Measurements from ENCODE around the gene DUSP7.

The DUSP7 gene

GRCh38 chr3:52067046-52067445, 10.7 kb upstream of the DUSP7 start:
- H3F3A ChIP-seq (ENCODE audit: insufficient read depth), result no peaks in the 10 kb centered on the region
- no peaks in the 10 kb centered on the region for H3K9me2 ChIP-seq (replicated peaks; ENCODE audit: insufficient read depth, low read length)
- no peaks in the 10 kb centered on the region for H3K27me3 ChIP-seq (ENCODE audit: low read length)
- H4K20me1 ChIP-seq (ENCODE audit: low read depth, low read length), result no peaks in the 10 kb centered on the region
- no peak overlapping the region for H3K27ac ChIP-seq (ENCODE audit: low read depth, low read length)
- H3K4me2 ChIP-seq (ENCODE audit: low read depth, low read length, poor library complexity, severe bottlenecking), result no peak overlapping the region
- H3K79me2 ChIP-seq (ENCODE audit: insufficient read depth, low read length), result no peaks in the 10 kb centered on the region
- H3K9ac ChIP-seq (ENCODE audit: low read length), result no peak overlapping the region
- no peaks in the 10 kb centered on the region for H3K9me3 ChIP-seq (ENCODE audit: insufficient read depth, low read length)
- H3K36me3 ChIP-seq (ENCODE audit: low read length), result no peaks in the 10 kb centered on the region
- no peak overlapping the region for H3K4me3 ChIP-seq (ENCODE audit: insufficient read depth, low read length, poor library complexity, severe bottlenecking)
- H2AFZ ChIP-seq (ENCODE audit: low read depth, low read length, severe bottlenecking), result no peak overlapping the region
- TF ChIP-seq, protein P1, sequence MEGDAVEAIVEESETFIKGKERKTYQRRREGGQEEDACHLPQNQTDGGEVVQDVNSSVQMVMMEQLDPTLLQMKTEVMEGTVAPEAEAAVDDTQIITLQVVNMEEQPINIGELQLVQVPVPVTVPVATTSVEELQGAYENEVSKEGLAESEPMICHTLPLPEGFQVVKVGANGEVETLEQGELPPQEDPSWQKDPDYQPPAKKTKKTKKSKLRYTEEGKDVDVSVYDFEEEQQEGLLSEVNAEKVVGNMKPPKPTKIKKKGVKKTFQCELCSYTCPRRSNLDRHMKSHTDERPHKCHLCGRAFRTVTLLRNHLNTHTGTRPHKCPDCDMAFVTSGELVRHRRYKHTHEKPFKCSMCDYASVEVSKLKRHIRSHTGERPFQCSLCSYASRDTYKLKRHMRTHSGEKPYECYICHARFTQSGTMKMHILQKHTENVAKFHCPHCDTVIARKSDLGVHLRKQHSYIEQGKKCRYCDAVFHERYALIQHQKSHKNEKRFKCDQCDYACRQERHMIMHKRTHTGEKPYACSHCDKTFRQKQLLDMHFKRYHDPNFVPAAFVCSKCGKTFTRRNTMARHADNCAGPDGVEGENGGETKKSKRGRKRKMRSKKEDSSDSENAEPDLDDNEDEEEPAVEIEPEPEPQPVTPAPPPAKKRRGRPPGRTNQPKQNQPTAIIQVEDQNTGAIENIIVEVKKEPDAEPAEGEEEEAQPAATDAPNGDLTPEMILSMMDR (IDR thresholded peaks at IDR 0.05; ENCODE audit: insufficient read depth, low read length, poor library complexity, severe bottlenecking), result no peak
- no peak for TF ChIP-seq EZH2phosphoT487 (conservative IDR thresholded peaks at IDR 0.05; ENCODE audit: low read length)

DNA sequence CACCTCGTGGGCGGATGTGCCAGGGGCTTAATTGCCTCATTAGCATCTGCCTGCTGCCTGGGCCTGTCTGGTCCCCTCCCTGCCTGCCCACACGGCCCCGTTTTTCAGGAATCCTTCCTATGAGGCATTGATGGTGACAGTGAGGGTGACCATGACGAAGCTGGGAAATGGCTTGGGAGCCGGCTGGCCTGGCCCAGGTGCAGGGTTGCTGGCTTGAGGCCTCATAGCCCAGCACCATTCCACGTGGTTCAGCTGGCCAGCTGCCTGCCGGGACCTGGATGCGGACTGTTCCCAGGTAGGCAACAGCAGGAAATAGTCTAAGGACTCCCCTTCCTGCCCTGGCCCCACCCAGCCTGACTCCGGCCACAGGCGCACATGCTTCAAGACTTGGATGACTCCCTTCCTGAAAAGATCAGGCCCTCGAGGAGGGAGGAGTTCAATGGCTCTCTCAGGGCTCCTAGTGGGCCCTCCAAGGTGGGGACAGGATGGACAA, 8.9 kb upstream of the DUSP7 start:
- Histone ChIP-seq H3K4me2 (ENCODE audit: low read depth, low read length, poor library complexity, severe bottlenecking) (no peak overlapping the region), H3K36me3 (ENCODE audit: low read length) (no peaks in the 10 kb centered on the region), H2AFZ (ENCODE audit: low read depth, low read length, severe bottlenecking) (no peak overlapping the region), H3K9ac (ENCODE audit: low read length) (no peak overlapping the region), H3K27me3 (ENCODE audit: low read length) (no peaks in the 10 kb centered on the region), H3K27ac (ENCODE audit: low read depth, low read length) (no peak overlapping the region), H3K79me2 (ENCODE audit: insufficient read depth, low read length) (no peaks in the 10 kb centered on the region), H3K4me3 (ENCODE audit: insufficient read depth, low read length, poor library complexity, severe bottlenecking) (no peak overlapping the region), H4K20me1 (ENCODE audit: low read depth, low read length) (no peaks in the 10 kb centered on the region), H3K9me3 (ENCODE audit: insufficient read depth, low read length) (no peaks in the 10 kb centered on the region), H3F3A (ENCODE audit: insufficient read depth) (no peaks in the 10 kb centered on the region), H3K9me2 (replicated peaks; ENCODE audit: insufficient read depth, low read length) (no peaks in the 10 kb centered on the region)
- no peak for TF ChIP-seq EZH2phosphoT487 (conservative IDR thresholded peaks at IDR 0.05; ENCODE audit: low read length)
- TF ChIP-seq, protein P1 (IDR thresholded peaks at IDR 0.05; ENCODE audit: insufficient read depth, low read length, poor library complexity, severe bottlenecking), result no peak

DNA sequence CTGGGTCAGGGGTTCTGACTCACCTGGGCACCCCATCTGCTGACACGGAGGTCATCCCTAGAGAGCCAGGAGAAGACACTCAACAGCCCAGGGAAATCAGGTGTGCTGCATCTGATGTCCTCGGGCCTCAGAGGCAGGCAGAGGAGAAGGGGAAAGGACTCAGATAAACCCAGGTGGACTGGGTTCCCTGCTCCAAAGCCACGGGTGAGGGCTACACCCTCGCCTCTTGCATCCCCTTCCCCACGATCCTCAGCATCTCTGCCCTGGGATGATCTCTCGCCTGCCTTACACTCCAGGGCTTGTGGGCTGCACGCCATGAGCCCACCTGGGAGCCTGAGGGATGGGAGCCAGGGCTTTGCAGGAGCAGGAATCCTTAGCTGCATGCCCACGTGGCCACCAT, 8.2 kb upstream of the DUSP7 start:
- Histone ChIP-seq H3K4me2 (ENCODE audit: low read depth, low read length, poor library complexity, severe bottlenecking) (no peak overlapping the region), H3K27ac (ENCODE audit: low read depth, low read length) (no peak overlapping the region), H3K79me2 (ENCODE audit: insufficient read depth, low read length) (no peaks in the 10 kb centered on the region), H3F3A (ENCODE audit: insufficient read depth) (no peaks in the 10 kb centered on the region), H3K9me3 (ENCODE audit: insufficient read depth, low read length) (no peaks in the 10 kb centered on the region), H3K9ac (ENCODE audit: low read length) (no peak overlapping the region), H3K36me3 (ENCODE audit: low read length) (no peaks in the 10 kb centered on the region), H4K20me1 (ENCODE audit: low read depth, low read length) (no peaks in the 10 kb centered on the region), H2AFZ (ENCODE audit: low read depth, low read length, severe bottlenecking) (no peak overlapping the region), H3K27me3 (ENCODE audit: low read length) (no peaks in the 10 kb centered on the region), H3K9me2 (replicated peaks; ENCODE audit: insufficient read depth, low read length) (no peaks in the 10 kb centered on the region), H3K4me3 (ENCODE audit: insufficient read depth, low read length, poor library complexity, severe bottlenecking) (no peak overlapping the region)
- TF ChIP-seq, protein P1 (IDR thresholded peaks at IDR 0.05; ENCODE audit: insufficient read depth, low read length, poor library complexity, severe bottlenecking), result no peak
- no peak for TF ChIP-seq EZH2phosphoT487 (conservative IDR thresholded peaks at IDR 0.05; ENCODE audit: low read length)

All from SU-DHL-6 (cell line).